Suprapubic skin (tissue), 3 donors: Measurements from ENCODE around the gene MME.

Source experiments
- CTCF ChIP-seq, 2 donors: fragments of 200-600 bp in 1 of 2; fragments of 450-650 bp in 1 of 2; sonication (generic) in 1 of 2; IDR thresholded peaks; one replicate each; pipeline ENCODE4 v1.5.1; 2016 to 2019; ENCODE audit warnings: antibody characterized with exemption in 2 of 2, mild to moderate bottlenecking in 1 of 2, moderate library complexity in 1 of 2
- POLR2AphosphoS5 ChIP-seq, 3 donors: sonication (generic); formaldehyde crosslinking; IDR thresholded peaks; one replicate each; pipeline ENCODE4 v1.6.1; 2017; ENCODE audit warnings: antibody characterized with exemption in 3 of 3

- TF ChIP-seq POLR2AphosphoS5 (IDR thresholded peaks at IDR 0.05) (no peak), CTCF (IDR thresholded peaks at IDR 0.05) (no peak)
Observed at GRCh38 chr3:155046935-155047334, 33.2 kb upstream of the MME start.
